GM21367 (cell line): Measurements from ENCODE around the gene IARS2.
"Not testable (repeated sequence)": the region's sequence is repeated elsewhere in the genome, so short reads cannot be mapped to it uniquely, and the experiment has no call there.

ENCODE experiments used
- ATAC-seq: cut with Tn5 transposase; IDR thresholded peaks from one replicate; pipeline ENCODE4 v1.9.1; 2021; ENCODE audit not compliant: unreplicated experiment

IARS2 gene

DNA sequence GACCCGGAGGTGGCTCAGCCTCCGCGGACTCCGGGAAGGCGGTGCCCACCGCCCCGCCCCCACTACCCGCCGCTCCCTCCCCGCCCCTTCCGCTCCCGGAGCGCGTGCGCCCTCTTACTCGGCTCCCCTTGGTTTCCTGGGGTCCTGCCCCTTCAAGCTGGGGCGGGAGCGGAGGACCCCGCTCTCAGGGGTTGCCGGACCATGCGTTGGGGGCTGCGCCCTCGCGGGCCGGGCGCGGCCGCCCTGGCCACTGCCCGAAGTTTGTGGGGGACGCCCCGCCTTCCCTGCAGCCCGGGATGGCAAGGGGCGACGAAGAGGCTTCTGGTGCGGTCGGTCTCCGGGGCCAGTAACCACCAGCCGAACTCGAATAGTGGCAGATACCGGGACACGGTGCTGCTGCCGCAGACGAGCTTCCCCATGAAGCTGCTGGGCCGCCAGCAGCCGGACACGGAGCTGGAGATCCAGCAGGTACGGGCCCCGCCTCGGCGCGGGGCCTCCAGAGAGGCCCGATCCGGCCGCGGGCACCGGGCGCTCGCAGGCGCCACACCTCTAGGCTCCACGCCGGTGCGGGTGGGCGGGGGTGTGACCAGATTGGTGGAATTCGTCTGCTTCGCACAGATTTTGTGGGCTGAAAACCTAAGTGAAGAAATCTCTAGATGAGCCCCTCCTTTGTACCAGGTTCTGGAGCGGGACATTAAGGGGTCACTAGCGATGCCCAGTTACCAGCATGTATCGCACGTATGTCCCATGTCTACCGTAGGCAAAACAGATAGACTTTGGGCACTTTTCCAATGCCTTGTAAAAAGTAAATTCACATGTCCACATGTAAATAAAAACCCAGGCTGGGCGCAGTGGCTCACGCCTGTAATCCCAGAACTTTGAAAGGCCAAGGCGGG, at the start of gene IARS2:
TSS of gene IARS2 (plus strand) at position 117 of the 896 bp plus-strand sequence. CDS start at position 202, 85 bp downstream.
- peak; percentile 48 for ATAC-seq

DNA sequence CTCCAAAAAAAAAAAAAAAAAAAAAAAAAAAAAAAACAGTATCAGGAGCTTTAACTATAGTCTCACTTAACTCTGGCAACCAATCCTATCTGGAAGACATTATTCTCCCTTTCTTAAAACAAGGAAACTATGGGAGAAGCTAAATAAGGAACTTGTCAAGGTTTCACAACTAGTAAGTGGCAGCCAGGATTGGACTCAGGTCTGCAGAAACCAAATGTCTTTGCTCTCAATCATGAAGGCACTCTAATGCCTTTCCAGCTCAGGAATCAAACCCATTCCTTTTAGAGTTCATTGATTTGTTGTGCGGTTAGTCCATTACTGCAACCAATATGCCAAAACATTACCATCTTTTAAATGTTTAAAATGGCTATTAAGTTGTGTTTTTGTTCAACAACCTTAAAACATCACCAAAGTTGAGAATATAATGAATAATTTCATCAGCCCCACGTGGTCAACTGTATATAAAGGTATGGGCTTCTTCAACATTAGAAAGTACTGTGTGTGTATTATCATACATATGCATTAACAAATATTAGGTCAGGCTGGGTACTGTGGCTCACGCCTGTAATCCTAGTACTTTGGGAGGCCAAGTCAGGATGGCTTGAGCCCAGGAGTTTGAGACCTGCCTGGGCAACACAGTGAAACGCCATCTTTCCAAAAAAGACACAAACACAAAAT, 49.1 kb upstream of the IARS2 start:
- ATAC-seq, result no peak

DNA sequence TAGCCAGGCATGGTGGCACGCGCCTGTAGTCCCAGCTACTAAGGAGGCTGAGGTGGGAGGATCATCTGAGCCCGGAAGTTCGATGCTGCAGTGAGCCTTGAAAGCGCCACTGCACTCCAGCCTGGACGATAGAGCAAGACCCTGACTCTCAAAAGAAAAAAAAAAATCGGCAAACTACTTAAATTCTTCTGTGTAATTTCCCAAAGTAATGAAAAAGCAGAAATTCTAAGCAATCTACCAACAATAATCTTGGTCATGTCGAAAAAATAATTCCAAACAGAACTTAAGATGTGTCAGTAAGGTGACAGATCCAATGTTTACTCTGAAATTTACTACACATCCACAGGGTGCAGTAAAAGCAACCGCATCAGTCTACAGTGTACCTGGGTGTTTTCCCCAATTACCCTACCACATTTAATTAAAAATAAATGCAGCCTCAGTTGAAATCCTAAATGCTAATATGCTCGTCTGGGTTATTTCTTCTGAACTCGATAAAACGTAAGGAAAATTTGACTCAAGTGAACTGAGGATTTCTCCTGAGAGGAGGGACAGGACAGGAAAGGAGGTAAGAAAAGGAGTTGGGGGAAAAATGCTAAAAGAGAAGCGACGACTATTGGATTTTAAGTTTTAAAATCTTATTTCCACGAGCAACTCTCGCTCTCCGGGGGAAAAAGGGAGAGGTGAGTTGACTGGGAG, 48.4 kb upstream of the IARS2 start:
- ATAC-seq, result peak; percentile 24

DNA sequence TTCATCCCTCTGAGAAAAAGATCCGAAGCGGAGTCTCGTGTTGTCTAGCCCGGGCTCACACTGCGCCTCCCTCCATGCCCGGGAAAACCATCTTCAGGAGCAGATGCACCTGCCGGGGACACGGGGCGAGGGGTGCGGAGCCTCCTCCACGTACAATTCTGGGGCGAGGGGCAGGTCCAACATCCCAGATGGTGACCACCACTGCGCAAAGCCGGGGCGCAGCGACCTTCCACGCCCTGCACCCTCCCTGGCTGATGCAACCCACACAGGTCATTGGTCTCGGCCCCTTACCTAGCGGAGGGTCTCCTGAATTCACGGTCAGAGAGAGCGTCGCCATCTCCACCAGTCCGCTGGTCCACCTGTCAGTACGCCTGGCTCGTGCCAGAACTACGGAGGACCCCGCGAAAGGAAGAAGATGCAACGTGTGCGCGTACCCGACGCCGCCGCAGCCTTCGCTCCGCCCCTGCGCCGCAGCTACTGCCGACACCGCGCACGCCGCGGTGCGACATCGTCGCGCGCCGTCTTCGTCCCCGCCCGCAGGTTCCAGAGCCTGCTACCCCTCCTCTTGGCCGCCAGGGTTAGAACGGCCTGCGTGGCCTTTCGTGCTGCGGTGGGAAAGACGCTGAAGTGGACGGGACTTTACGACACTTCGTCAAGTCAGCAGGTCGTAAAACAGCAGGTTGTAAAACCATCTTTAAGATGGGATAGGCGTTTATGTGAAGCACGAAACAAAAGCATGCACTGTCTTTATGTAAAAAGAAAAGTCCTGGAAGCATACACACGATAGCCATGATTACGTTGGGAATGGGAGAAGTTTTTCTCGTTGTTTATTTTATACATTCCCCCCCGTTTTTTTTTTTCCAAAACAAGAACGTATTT, 47.6 kb upstream of the IARS2 start, which contains the start of gene EPRS1:
TSS of gene EPRS1 (minus strand) at position 454 of the 879 bp plus-strand sequence. CDS start at position 337, 117 bp downstream.
- peak; percentile 98 for ATAC-seq

DNA sequence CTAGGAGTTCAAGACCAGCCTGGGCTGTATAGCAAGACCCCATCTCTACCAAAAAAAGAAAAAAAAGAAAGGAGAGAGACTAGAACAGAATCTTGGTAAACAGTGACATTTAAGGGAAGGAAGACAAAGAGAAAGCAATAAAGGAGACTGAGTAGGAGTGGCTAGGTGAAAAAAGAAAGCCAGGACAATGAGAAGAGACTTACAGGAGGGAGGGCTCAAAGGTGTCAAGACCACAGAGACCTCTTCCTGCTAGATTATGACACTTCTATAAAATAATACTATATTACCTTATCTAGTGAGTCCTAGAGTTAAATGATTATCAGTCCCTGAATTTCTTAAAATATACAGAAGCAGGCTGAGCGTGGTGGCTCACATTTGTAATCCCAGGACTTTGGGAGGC, 37.6 kb upstream of the IARS2 start:
- ATAC-seq, result no peak

DNA sequence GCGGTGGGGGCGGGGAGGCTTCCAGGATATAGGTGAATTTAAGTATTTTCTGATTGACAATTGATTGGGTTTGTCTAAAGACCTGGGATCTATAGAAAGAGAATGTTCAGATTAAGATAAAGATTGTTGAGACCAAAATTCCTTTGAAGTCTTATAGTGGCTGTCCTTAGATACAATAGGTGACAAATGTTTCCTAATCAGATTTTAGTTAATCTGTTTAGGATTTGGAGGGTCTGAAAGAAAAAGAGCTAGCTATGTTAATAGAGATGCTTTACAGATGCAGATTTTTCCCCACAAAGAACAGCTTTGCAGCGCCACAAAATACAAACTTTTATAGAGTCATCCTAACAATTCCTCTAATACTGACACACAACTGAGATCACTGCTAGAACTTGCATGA, 33.1 kb upstream of the IARS2 start:
- no peak for ATAC-seq

DNA sequence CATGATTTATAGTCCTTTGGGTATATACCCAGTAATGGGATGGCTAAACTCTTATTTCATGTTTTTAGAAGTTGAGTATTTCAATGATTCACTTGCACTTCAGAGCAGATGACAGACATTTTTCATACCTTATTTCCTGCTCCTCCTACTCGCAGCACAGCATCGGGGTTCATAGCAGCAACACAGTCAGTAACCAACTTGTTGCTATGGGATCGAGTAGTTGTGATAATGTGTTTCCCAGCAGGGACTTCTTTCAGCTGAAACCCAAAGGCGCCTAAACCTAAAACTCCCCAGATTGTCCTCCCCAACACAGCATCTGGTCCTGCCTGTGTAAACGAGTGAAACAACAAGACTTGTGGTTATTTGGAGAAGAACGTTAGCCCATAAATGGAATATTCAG, 31.3 kb upstream of the IARS2 start:
- ATAC-seq, result no peak

DNA sequence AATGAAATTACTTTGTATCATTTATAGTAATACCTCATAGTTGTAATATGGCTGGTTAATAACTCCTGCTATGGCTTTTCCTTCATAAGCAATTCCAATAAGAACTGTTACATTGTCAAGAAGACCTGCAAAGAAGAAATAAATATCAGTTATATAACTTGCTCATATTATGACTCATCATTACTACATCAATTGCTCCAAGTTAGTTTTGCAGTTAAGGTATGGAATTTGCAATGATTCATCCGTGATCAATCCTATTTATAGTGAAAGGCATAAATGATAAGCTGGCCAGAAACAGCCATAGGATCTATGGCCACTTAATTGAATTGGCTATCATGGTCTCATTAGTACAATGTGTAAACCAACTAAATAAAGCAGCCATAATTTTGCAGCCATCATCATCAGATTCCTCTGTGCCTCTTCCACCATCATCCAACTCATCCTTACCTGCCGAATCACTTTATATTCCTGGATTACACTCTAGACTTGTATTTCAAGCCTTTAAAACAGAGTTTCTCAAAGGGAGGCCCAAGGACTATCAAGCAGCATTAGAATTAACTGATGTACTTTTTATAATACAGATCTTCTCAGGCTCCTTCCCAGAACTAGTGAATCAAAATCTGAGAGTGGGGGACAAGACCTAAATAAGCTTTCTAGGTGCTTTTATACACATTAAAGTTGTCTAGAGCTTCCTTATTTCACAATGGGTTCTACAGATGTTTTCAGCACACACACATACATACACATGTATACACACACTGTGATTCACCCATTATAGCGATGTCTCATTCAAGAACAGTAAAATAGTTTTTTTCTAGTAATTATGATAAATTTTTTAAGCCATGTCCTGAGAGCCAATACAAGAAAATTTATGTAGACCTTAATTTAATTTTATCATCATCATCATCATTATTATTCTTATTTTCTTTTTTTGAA, 26.4 kb upstream of the IARS2 start:
- no peak for ATAC-seq

DNA sequence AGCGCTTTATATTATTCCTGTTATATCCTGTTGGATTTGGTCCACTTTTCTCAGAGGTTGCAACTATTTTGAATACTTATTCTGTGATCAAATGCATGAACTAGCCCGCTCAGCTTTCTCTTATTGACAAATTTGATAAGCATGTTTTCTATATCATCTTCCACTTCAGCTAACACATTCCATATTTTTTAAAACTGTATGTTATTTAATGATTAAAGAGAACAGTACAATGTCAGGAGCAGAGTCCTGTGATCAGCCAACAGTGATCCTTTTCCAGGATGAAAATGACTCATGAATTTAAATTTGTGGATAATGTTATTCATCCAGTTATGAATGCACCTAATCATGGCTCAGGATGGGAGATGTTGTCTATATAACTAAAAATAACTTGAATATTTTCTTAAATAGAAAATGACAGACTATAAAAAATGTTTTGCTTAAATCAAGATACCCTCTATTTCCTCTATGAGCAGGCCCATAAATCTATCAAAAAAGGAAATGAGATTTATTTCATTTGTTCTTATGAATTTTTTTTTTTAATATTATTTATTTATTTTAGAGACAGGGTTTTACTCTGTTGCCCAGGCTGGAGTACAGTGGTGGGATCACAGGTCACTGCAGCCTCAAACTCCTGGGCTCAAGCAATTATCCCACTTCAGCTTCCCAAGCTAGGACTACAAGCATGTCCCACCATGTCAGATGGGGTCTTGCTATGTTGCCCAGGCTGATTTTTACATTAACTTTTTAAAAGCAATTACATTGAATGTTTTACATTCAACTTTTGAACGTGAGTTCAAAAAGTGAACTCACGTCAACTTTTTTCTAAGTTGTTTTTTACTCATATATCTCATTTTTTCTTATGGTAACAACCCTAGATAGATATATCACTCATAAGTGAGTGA, 16.8 kb upstream of the IARS2 start:
- ATAC-seq, result no peak

DNA sequence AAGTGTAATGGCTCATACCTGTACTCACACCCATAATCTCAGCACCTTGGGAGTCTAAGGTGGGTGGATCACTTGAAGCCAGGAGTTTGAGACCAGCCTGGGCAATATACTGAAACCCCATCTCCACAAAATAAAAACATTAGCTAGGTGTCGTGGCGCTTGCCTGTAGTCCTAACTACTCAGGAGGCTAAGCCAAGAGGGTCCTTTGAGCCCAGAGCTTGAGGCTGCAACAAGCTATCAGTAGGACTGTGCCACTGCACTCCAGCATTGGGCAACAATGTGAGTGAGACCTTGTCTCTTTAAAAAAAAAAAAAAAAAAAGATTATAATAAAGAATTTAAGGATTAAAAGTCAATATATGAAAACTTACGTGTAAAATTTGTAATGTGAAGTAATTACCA, 16.0 kb upstream of the IARS2 start:
- no peak for ATAC-seq

DNA sequence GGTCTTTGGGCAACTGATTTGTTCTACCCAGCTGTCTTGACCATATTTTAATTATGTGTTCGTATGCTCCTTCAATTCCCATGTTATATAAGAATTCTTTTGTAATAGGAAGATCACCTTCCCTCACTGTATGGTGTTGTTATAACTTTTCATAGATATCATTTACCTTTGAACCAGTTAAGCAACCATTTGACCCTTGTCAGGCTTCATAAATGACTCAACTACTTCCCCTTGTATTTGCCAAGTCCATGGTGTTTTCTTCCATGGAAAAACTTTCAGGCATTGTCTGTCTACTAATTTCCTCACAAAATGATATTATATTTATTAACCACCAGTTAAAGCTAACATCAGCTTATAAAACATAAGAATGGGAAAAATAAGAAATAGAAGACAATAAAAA, 9.5 kb upstream of the IARS2 start:
- no peak for ATAC-seq

DNA sequence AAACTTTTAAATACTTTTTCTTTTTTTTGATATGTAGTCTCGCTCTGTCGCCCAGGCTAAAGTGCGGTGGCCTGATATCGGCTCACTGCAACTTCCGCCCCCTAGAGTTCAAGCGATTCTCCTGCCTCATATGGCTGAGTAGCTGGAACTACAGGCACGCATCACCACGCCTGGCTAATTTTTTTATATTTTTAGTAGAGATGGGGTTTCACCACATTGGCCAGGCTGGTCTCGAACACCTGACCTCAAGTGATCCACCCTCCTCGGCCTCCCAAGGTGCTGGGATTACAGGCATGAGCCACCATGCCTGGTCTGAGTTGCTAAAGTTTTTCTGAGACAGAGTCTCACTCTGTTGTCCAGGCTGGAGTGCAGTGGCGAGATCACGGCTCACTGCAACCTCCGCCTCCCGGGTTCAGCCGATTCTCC, 7.7 kb upstream of the IARS2 start:
- peak; percentile 41 for ATAC-seq

DNA sequence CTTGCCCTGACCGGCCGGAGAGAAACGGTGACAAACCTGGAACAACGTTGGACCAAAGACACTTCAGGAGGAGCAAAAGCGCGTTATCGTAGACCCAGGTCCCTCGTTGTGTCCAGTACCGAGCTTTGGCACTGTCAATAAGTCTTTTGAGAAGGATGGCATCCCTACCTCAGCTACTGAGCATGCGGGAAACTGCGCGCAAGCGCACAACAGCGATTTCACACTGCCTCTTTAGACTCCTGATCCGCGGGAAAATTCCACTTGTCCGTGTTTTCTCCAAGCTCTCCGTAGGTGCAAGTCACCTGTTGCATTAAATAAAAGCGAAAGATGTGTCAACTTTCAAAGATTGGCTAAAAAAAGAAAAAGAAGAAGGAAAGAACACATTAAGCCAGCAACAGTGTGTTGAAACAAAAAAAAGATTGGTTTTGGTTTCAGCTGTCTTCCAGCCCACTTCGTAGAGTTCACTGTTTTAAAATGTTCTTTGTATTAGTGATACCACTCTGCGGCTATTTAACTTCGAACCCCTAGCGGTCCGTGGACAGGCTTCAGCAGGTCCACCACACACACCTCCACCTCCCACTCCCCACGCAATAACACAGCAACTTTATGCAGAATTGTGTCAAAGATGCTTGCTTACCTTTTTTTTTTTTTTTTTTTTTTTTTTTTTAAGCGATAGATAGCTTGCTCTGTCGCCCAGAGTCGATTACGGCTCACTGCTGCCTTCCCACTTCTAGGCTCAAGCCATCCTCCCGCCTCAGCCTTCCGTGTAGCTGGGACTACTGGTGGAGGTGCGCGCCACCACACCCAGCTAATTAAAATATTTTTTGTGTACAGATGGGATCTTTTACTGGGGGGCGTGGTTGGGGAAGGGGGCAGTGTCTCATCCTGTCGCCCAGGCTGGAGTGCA, 4.0 kb upstream of the IARS2 start, which contains the start of gene BPNT1:
TSS of gene BPNT1 (minus strand) at position 139 of the 907 bp plus-strand sequence. CDS start 9,942 bp downstream, outside the sequence.
- peak; percentile 65 for ATAC-seq

DNA sequence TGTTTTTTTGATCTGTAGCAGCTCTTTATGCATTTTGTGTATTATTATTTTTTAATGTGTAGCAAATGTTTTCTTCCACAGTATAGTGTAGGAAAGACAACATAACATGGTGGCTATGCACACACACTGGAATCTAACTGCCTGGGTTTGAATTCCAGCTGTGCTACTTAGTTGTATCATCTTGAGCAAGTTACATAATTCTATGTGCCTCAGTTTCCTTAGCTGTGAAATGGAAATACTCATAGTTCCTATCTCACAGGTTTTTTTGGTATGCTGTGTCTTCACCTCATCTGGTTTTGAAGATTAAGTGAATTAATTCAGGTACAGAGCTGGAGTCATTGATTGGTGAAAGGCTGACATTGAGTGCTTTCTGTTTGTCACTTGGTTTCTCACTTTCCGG, 1.2 kb upstream of the IARS2 start:
- no peak for ATAC-seq

DNA sequence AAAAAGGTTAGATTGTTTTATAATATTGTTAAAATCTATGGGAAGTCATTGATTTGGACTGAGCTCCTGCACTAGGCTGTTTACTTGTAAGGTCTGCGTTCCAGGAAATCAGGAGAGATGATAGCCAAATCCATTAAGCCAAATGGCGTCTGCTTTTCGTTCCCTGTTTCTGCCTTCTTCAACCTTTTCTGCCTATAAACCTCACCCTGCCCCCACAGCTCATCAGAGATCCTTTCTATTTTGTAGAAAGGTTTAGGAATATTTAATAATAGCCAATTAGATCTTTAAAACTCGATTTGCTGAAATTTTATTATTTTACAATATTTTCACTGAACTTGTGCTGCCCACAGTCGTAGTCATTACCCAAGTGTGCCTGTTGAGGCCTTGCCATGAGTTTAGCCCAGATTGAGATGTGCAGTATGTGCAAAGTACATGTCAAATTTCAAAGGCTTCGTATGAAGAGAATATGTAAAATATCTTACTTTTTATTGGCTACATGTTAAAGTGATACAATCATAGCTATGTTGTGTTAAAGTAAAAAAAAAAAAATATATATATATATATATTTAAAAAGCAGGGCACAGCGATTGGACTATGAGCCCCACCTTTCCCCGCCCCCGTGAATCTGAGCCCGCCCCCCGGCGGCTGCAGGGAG, 444 bp upstream of the IARS2 start:
- ATAC-seq, result peak; percentile 10

DNA sequence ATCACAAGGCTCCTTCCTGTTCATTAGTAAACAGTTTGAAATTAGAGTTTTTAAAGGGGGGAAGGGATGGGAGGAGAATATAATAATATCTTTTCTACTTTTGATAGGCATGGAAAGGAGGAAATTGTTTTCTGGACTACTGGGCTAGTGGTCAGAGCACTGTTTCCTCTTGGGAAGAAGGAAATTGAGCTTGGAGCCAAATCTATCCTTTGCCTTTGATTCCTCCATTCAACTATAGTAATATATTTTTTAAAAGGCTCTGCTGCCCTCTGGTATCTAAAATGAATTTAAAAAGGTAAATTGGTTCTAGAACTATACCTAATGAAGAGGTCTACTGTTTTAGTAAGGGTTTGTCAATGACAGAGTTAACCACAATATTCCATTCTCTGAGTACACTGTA, 5.9 kb downstream of the IARS2 start:
- ATAC-seq, result no peak

DNA sequence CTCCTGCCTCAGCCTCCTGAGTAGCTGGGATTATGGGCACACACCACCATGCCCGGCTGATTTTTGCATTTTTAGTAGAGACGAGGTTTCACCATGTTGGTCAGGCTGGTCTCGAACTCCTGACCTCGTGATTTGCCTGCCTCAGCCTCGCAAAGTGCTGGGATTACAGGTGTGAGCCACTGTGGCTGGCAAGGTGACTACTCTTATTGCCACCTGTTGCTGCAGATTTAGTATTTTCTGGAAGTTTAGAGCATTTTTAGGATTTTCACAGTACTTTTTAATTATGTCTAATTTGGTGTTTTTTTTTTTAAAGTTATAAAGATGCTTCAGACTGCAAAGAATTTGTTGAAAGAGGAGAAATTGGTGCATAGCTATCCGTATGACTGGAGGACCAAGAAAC, 16.5 kb downstream of the IARS2 start:
- not testable (repeated sequence) for ATAC-seq
